ENCODE results near the gene C19orf67.

DNA sequence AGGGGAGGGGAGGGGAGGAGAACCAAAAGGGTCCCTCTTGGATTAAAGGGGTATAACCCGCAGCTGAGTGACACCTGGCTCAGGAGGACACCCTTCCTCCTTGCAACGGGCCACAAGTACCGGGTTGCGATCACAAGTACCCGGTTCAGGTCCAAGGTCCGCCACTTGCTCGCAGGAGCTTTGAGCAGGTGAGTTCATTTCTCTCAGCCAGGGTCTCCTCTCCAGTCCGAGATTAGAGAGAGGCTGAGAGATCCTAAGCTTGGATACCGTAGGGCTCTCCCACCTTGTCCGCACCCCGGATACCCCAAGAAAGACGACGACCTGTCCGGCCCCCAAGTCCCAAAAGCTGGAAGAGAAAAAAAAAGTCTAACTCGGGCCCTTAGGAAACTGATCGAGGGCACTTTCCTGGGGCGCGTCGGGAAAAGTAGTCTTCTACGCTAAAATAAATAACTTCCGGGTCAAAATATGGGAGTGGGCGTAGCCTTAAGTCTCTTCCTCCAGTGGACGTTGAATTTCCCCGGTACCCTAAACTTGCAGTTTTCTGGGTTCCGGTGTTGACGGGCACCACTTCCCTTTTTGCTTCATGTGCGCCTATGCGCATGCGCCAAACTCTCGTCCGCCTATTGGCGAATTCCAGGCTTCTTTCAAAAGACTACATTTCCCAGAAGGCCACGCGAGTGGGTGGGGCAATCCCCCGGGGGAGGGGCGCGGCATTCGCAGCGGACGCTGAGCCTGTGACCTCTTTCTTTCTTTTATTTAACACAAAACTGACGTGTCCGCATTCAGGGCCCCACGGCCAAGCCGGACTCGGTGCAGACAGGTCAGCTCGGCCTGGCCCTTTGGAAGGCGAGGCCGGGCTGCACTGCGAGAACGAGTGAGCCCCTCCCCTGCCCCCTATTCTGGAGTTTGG, 4.4 kb downstream of the C19orf67 start:
- TF ChIP-seq CTCF (IDR thresholded peaks at IDR 0.05; ENCODE audit: insufficient read depth, low read depth, low read length) (no peak), EZH2 (IDR thresholded peaks at IDR 0.05; ENCODE audit: insufficient read depth, low read length) (no peak)
